Measurements from ENCODE around the gene PEA15.

The PEA15 gene

GRCh38 chr1:160214481-160215140 is 9.4 kb downstream of the PEA15 start:
- Histone ChIP-seq H3K27me3 (ENCODE audit: control insufficient read depth, insufficient read depth, low read length) (no peaks in the 10 kb centered on the region), H3K36me3 (ENCODE audit: control insufficient read depth, insufficient read depth, low read length) (no peaks in the 10 kb centered on the region), H3K9ac (no peak overlapping the region), H3K4me3 (ENCODE audit: low read depth, low read length) (no peak overlapping the region), H3K79me2 (peaks cover 2% of the 10 kb centered on the region), H3K4me1 (peaks cover 7% of the 10 kb centered on the region), H2AFZ (no peak overlapping the region), H3K27ac (no peak overlapping the region), H3K9me3 (ENCODE audit: control insufficient read depth, low read length) (no peaks in the 10 kb centered on the region), H3K4me2 (ENCODE audit: low read length) (no peak overlapping the region)
- TF ChIP-seq CTCF (IDR thresholded peaks at IDR 0.05) = no peak

- Histone ChIP-seq H3K4me2 (ENCODE audit: low read length) (no peak overlapping the region), H3K4me3 (ENCODE audit: low read depth, low read length) (no peak overlapping the region), H3K9ac (no peak overlapping the region), H3K27ac (no peak overlapping the region), H3K4me1 (peaks cover 7% of the 10 kb centered on the region), H3K9me3 (ENCODE audit: control insufficient read depth, low read length) (no peaks in the 10 kb centered on the region), H3K27me3 (ENCODE audit: control insufficient read depth, insufficient read depth, low read length) (no peaks in the 10 kb centered on the region), H3K79me2 (no peaks in the 10 kb centered on the region), H3K36me3 (ENCODE audit: control insufficient read depth, insufficient read depth, low read length) (no peaks in the 10 kb centered on the region), H2AFZ (no peak overlapping the region)
- TF ChIP-seq CTCF (IDR thresholded peaks at IDR 0.05) = no peak
Measured at GRCh38 chr1:160216301-160216700, 11.1 kb downstream of the PEA15 start.

- peaks cover 7% of the 10 kb centered on the region for H3K4me1 ChIP-seq
- no peaks in the 10 kb centered on the region for H3K9me3 ChIP-seq (ENCODE audit: control insufficient read depth, low read length)
- H3K79me2 ChIP-seq = no peaks in the 10 kb centered on the region
- no peak overlapping the region for H3K4me2 ChIP-seq (ENCODE audit: low read length)
- H3K27me3 ChIP-seq (ENCODE audit: control insufficient read depth, insufficient read depth, low read length) = no peaks in the 10 kb centered on the region
- no peaks in the 10 kb centered on the region for H3K36me3 ChIP-seq (ENCODE audit: control insufficient read depth, insufficient read depth, low read length)
- H3K27ac ChIP-seq = no peak overlapping the region
- TF ChIP-seq CTCF (IDR thresholded peaks at IDR 0.05) = no peak
- no peak overlapping the region for H3K9ac ChIP-seq
- no peak overlapping the region for H3K4me3 ChIP-seq (ENCODE audit: low read depth, low read length)
- H2AFZ ChIP-seq = no peak overlapping the region
Measured at GRCh38 chr1:160217481-160218051, 12.4 kb downstream of the PEA15 start.

GRCh38 chr1:160219062-160219929 is 14.1 kb downstream of the PEA15 start:
- Histone ChIP-seq H3K4me2 (ENCODE audit: low read length) (no peak overlapping the region), H3K36me3 (ENCODE audit: control insufficient read depth, insufficient read depth, low read length) (no peaks in the 10 kb centered on the region), H3K9me3 (ENCODE audit: control insufficient read depth, low read length) (no peaks in the 10 kb centered on the region), H3K27ac (peak overlapping the region; percentile 29), H3K4me3 (ENCODE audit: low read depth, low read length) (no peak overlapping the region), H3K27me3 (ENCODE audit: control insufficient read depth, insufficient read depth, low read length) (no peaks in the 10 kb centered on the region), H3K79me2 (no peaks in the 10 kb centered on the region), H3K9ac (no peak overlapping the region), H2AFZ (no peak overlapping the region), H3K4me1 (peaks cover 7% of the 10 kb centered on the region)
- peak; percentile 41 for TF ChIP-seq CTCF (IDR thresholded peaks at IDR 0.05)

All from parathyroid adenoma (tissue), 2 donors.